NCI-H446 (cell line): ENCODE data around the gene CERCAM.

Experiments used
- DNase-seq, 2 experiments: peaks; one replicate each; lab custom pipeline; 2025; lab: John Stamatoyannopoulos, UW

CERCAM gene

GRCh38 chr9:128456613-128457061 lies 36.0 kb downstream of the CERCAM start:
- DNase-seq: peak; percentile 5 to 49

GRCh38 chr9:128457207-128457606 lies 36.5 kb downstream of the CERCAM start:
- no peak for DNase-seq

GRCh38 chr9:128459011-128459410 lies 38.4 kb downstream of the CERCAM start:
- DNase-seq: no peak

GRCh38 chr9:128469070-128469469 lies 48.4 kb downstream of the CERCAM start:
- no peak for DNase-seq

- DNase-seq: no peak
Observed at GRCh38 chr9:128470560-128470959, 49.9 kb downstream of the CERCAM start.

- DNase-seq: no peak
Observed at GRCh38 chr9:128473104-128473503, 52.4 kb downstream of the CERCAM start.

- DNase-seq: no peak
Observed at GRCh38 chr9:128475867-128476266, 55.2 kb downstream of the CERCAM start.

GRCh38 chr9:128479262-128479661 lies 58.6 kb downstream of the CERCAM start:
- DNase-seq: no peak

DNA sequence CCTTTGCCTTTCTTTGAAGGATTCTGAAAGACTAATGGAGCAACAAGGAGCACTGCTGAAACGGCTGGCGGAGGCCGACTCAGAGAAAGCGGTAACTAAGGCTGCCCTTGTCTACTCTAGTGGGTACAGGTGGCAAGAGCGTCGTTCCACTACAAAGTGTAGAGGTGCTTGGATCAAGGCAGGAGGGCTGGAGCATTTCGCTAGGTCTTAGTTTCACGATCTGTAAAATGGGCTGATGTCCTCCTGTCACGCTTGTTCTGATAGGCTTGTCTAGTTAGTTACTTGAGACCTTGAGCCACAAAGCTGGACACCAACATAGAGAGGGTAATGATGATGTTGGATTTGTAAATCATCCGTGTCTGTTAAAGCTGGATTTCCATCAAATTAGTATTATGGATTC lies 60.9 kb downstream of the CERCAM start:
- DNase-seq: no peak

GRCh38 chr9:128482186-128482585 lies 61.5 kb downstream of the CERCAM start:
- DNase-seq: no peak

DNA sequence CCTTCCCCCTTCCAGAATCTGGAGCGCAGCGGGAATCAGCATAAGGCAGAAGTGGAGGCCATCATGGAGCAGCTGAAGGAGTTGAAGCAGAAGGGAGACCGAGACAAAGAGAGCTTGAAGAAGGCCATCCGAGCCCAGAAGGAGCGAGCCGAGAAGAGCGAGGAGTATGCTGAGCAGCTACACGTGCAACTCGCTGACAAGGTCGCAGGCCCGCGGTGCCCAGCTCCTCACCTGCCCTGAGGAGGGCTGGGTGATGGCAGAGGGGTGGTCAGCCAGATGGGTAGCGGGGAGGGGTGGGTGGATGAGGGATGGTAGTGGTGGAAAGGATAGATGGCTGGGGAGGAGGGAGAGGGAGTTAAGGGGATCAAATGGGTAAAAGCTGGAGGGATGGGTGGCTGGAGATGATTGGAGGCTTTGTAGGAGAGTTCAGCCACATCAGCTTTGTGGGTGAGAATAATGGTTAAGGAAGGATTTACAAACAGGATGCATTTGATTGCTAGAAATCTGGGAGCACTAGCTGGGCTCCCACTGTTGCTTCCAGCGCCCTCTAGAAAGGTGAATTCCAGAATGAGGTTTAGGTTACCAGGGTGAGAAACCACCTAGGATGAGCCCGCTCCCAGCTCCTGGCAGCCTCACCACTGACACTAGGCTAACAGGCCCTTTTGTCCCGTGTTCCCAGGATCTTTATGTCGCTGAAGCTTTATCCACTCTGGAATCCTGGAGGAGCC lies 64.2 kb downstream of the CERCAM start:
- no peak for DNase-seq

- DNase-seq: no peak
Observed at GRCh38 chr9:128485414-128485855, 64.8 kb downstream of the CERCAM start.

DNA sequence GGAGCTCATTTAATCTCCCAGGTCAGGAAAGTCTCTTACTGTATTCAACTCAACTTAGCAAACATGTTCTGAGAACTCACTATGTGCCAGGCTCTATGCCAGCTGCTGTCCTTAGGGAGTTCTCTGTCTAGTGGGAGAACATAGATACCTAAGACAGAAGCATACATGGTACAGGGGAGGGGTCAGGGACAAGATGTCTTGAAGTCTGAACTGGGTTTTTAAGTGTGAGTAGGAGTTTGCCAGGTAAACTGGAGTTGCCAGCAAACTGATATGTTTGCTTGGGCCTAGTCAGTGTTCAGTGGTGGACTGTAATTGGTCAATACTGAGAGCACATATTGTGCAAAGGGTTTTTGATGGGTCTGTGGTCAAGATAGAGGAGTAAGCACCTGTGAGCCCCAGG lies 65.5 kb downstream of the CERCAM start:
- no peak for DNase-seq
